Stimulated activated CD4-positive, alpha-beta T cell treated with anti-CD3 and anti-CD28 coated beads, TNF-alpha, amount 100 ng/mL, for 48 hours (primary cell): ENCODE results near the gene DPP6.

ENCODE experiments used
- DNase-seq, 3 donors: peaks; one replicate each; pipeline ENCODE4 v3.0.0-alpha.2; 2020; ENCODE audit warnings: low read depth in 3 of 3

Gene DPP6

GRCh38 chr7:154817224-154817896, 765.2 kb downstream of the DPP6 start:
- no peak for DNase-seq

GRCh38 chr7:154827007-154827406, 774.8 kb downstream of the DPP6 start:
- DNase-seq = no peak

- DNase-seq = no peak
Measured at GRCh38 chr7:154832557-154833138, 780.5 kb downstream of the DPP6 start.

GRCh38 chr7:154836021-154836448, 783.8 kb downstream of the DPP6 start:
- no peak for DNase-seq

- DNase-seq = no peak
Measured at GRCh38 chr7:154837087-154837486, 784.9 kb downstream of the DPP6 start.

GRCh38 chr7:154837622-154838021, 785.4 kb downstream of the DPP6 start:
- DNase-seq = no peak

- no peak for DNase-seq
Measured at GRCh38 chr7:154840086-154840485, 787.9 kb downstream of the DPP6 start.

- DNase-seq = no peak
Measured at GRCh38 chr7:154841731-154842331, 789.6 kb downstream of the DPP6 start.

GRCh38 chr7:154842591-154842990, 790.4 kb downstream of the DPP6 start:
- no peak for DNase-seq

- no peak for DNase-seq
Measured at GRCh38 chr7:154843670-154844237, 791.6 kb downstream of the DPP6 start.

- no peak for DNase-seq
Measured at GRCh38 chr7:154844499-154844898, 792.3 kb downstream of the DPP6 start.

GRCh38 chr7:154844955-154845354, 792.8 kb downstream of the DPP6 start:
- no peak for DNase-seq

GRCh38 chr7:154848464-154848863, 796.3 kb downstream of the DPP6 start:
- DNase-seq = no peak

- DNase-seq = no peak
Measured at GRCh38 chr7:154852205-154852604, 800.0 kb downstream of the DPP6 start.

GRCh38 chr7:154853063-154853726, 801.0 kb downstream of the DPP6 start:
- no peak for DNase-seq

GRCh38 chr7:154853727-154854095, 801.5 kb downstream of the DPP6 start:
- DNase-seq = no peak

- no peak for DNase-seq
Measured at GRCh38 chr7:154854836-154855235, 802.6 kb downstream of the DPP6 start.

GRCh38 chr7:154855366-154855765, 803.2 kb downstream of the DPP6 start:
- no peak for DNase-seq

- DNase-seq = no peak
Measured at GRCh38 chr7:154856733-154857132, 804.5 kb downstream of the DPP6 start.

- DNase-seq = no peak
Measured at GRCh38 chr7:154857240-154857639, 805.0 kb downstream of the DPP6 start.

GRCh38 chr7:154857728-154858681, 805.8 kb downstream of the DPP6 start:
- no peak for DNase-seq
